ENCODE results near the gene TNNT2.

Gene TNNT2

DNA sequence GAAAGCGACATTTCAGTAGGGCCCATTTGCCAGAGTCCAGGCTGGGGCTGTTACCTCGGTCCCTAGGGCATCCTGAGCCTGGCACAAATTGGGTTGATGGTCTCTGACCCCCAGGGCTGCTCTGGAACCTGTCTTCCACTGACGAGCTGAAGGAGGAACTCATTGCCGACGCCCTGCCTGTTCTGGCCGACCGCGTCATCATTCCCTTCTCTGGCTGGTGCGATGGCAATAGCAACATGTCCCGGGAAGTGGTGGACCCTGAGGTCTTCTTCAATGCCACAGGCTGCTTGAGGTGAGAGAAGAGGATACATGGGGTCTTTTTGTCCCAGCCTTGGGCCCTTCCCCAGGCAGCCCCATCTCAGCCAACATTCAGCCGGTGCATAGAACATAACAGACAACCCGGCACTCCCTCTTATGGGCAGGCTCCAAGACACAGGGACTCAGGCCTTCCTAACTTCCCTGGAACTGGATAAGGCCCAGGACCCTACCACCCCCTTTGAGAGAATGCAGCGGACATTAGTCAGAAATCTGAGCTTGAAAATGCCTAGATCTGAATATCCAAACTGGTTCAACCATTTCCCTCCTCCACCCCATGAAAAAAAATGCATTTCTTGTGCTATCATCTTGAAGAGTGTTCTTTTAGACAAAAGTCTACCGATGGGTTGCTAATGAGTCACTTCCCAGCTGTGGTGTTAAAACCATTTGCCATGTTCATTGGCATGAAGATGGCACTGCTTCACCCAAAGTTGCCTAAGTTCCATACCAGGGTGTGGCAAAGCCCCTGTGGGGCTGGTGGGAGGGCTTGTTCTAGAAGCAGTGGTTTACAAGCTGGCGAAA, 58.8 kb downstream of the TNNT2 start:
- DNase-seq (ENCODE audit: low read depth in 3 of 3, low spot score in 1 of 3) = no peak

DNA sequence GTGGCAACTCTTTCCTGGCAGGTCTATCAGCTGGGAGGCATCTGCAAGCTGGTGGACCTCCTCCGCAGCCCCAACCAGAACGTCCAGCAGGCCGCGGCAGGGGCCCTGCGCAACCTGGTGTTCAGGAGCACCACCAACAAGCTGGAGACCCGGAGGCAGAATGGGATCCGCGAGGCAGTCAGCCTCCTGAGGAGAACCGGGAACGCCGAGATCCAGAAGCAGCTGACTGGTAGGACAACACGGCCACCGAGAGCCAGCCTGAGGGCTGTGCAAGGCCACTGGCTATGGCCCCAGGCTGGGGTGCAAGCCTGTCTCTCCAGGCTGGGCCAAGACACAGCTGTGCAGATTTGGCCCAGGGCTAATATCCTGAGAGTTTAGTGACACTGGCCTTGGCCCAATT, 59.9 kb downstream of the TNNT2 start:
- no peak for DNase-seq (ENCODE audit: low read depth in 3 of 3, low spot score in 1 of 3)

DNA sequence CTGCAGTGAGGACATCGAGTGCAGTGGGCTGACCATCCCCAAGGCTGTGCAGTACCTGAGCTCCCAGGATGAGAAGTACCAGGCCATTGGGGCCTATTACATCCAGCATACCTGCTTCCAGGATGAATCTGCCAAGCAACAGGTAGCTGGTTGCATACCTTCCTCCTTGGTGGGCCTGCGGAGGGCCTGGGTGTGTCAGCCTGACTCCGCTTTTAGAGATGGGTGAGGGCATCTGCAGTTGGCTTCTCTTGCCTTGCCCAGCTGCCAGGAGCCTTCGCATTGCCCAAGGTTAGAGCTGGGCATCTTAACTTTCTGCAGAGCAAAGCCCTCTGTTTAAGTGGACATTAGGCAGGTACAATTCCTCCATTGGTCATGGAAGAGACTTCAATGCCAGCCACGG, 60.9 kb downstream of the TNNT2 start:
- DNase-seq (ENCODE audit: low read depth in 3 of 3, low spot score in 1 of 3) = no peak

DNA sequence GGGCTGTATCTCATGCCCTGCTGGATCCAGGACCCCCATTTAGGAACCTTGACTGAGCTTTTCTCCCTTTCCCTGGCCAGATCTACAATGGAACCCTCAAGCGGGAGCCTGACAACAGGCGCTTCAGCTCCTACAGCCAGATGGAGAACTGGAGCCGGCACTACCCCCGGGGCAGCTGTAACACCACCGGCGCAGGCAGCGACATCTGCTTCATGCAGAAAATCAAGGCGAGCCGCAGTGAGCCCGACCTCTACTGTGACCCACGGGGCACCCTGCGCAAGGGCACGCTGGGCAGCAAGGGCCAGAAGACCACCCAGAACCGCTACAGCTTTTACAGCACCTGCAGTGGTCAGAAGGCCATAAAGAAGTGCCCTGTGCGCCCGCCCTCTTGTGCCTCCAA, 64.4 kb downstream of the TNNT2 start:
- DNase-seq (ENCODE audit: low read depth in 3 of 3, low spot score in 1 of 3) = no peak

DNA sequence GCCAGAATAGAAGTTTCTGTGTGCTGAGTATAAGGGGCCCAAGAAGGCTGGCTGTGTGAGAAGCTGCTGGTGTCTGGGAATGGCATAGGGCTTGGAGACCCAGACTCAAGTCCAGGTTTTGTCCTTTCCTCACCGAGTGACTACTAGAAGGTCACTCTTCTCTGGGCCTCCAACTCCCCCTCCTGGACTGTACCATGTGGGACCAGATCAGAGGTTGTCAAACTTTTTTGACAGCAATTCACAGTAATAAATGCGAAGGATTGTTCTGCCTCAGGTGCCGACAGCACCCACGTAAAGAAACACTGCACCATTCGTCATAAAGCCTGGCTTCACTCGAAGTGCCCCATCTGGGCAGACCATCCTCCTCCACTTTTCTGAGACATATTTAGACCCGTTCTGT, 65.2 kb downstream of the TNNT2 start:
- DNase-seq (ENCODE audit: low read depth in 3 of 3, low spot score in 1 of 3) = no peak

DNA sequence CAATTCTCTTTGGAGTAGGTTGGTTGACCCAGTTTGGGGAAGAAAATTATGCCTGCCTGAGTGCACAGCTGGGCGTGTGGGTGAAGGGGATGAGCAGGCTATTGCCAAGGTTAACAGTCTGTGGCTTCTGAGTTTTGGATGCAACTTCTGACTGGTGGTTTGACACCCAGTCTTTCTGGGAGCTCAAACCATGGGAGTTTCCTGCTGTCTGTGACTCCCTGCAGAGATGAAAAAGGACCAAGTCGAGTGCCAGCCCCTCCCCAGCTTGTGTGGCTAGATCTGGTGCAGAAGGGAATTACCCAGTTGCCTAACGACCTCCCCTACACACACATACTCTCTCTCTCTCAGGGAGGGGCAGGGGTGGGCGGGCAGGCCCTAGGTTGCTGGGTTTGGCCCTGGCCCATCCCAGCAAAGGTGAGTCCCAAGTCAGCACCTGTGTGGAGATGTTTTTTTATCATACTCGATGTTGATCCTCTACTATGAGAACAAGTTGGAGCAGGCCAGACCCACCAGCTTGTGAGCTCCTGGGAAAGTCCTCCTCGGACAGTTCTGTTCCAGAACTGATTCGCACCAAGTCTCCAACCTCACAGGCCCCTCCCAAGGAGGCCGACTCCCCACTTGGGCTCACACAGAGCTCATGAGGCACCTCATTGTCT, 66.0 kb downstream of the TNNT2 start:
- no peak for DNase-seq (ENCODE audit: low read depth in 3 of 3, low spot score in 1 of 3)

GRCh38 chr1:201310986-201311355, 66.5 kb downstream of the TNNT2 start:
- DNase-seq (ENCODE audit: low read depth in 3 of 3, low spot score in 1 of 3) = no peak

- DNase-seq (ENCODE audit: low read depth in 3 of 3, low spot score in 1 of 3) = no peak
These were observed 67.1 kb downstream of the TNNT2 start for GRCh38 chr1:201310251-201310985.

GRCh38 chr1:201309416-201309815, 68.1 kb downstream of the TNNT2 start:
- no peak for DNase-seq (ENCODE audit: low read depth in 3 of 3, low spot score in 1 of 3)

Data from stimulated activated CD4-positive, alpha-beta T cell treated with anti-CD3 and anti-CD28 coated beads, TNF-alpha, amount 100 ng/mL, for 1 hour (primary cell).